ENCODE results near the gene ISG20. TPM values are rescaled to one million over a fixed set of nuclear protein-coding genes. Genes with fewer than 3 reads are reported as not detected.

Gene ISG20
- total RNA-seq, 1 donor from 2014 or later: 3.4 TPM

GRCh38 chr15:88674661-88675060, 35.8 kb downstream of the ISG20 start:
- H3K4me1 Mint-ChIP-seq: no peaks in the 10 kb centered on the region
- no peak overlapping the region for H3K4me3 Mint-ChIP-seq
- H3K27me3 Mint-ChIP-seq (ENCODE audit: low read depth): peaks cover 69% of the 10 kb centered on the region
- DNase-seq (ENCODE audit: low spot score in 2 of 2, unreplicated experiment in 2 of 2): no peak
- no peak overlapping the region for H3K27ac Mint-ChIP-seq
- no peak for TF ChIP-seq CTCF (IDR thresholded peaks at IDR 0.05; ENCODE audit: unreplicated experiment)
- H3K9me3 Mint-ChIP-seq: peaks cover 15% of the 10 kb centered on the region
- H3K36me3 Mint-ChIP-seq: no peaks in the 10 kb centered on the region

- Mint-ChIP-seq H3K36me3 (no peaks in the 10 kb centered on the region), H3K4me3 (no peak overlapping the region), H3K9me3 (no peaks in the 10 kb centered on the region), H3K27ac (no peak overlapping the region), H3K27me3 (ENCODE audit: low read depth) (peaks cover 36% of the 10 kb centered on the region), H3K4me1 (no peaks in the 10 kb centered on the region)
- TF ChIP-seq CTCF (IDR thresholded peaks at IDR 0.05; ENCODE audit: unreplicated experiment): no peak
- DNase-seq (ENCODE audit: low spot score in 2 of 2, unreplicated experiment in 2 of 2): no peak
These were observed 39.9 kb downstream of the ISG20 start for GRCh38 chr15:88678755-88679154.

- Mint-ChIP-seq H3K4me1 (no peaks in the 10 kb centered on the region), H3K27ac (no peak overlapping the region), H3K9me3 (no peaks in the 10 kb centered on the region), H3K4me3 (no peak overlapping the region), H3K36me3 (no peaks in the 10 kb centered on the region), H3K27me3 (ENCODE audit: low read depth) (peaks cover 29% of the 10 kb centered on the region)
- no peak for TF ChIP-seq CTCF (IDR thresholded peaks at IDR 0.05; ENCODE audit: unreplicated experiment)
- DNase-seq (ENCODE audit: low spot score in 2 of 2, unreplicated experiment in 2 of 2): no peak
These were observed 41.6 kb downstream of the ISG20 start for GRCh38 chr15:88680241-88681001.

GRCh38 chr15:88681610-88682221, 42.9 kb downstream of the ISG20 start:
- no peak overlapping the region for H3K27ac Mint-ChIP-seq
- H3K4me3 Mint-ChIP-seq: no peak overlapping the region
- no peak for TF ChIP-seq CTCF (IDR thresholded peaks at IDR 0.05; ENCODE audit: unreplicated experiment)
- peaks cover 27% of the 10 kb centered on the region for H3K27me3 Mint-ChIP-seq (ENCODE audit: low read depth)
- no peak for DNase-seq (ENCODE audit: low spot score in 2 of 2, unreplicated experiment in 2 of 2)
- H3K9me3 Mint-ChIP-seq: no peaks in the 10 kb centered on the region
- no peaks in the 10 kb centered on the region for H3K4me1 Mint-ChIP-seq
- no peaks in the 10 kb centered on the region for H3K36me3 Mint-ChIP-seq

GRCh38 chr15:88684345-88684744, 45.5 kb downstream of the ISG20 start:
- peaks cover 29% of the 10 kb centered on the region for H3K27me3 Mint-ChIP-seq (ENCODE audit: low read depth)
- no peaks in the 10 kb centered on the region for H3K36me3 Mint-ChIP-seq

More at GRCh38 chr15:88684345-88684744, 45.5 kb downstream of the ISG20 start:
- Mint-ChIP-seq H3K27ac (no peak overlapping the region), H3K4me1 (no peaks in the 10 kb centered on the region), H3K4me3 (no peak overlapping the region), H3K9me3 (peaks cover 15% of the 10 kb centered on the region)
- TF ChIP-seq CTCF (IDR thresholded peaks at IDR 0.05; ENCODE audit: unreplicated experiment): no peak
- DNase-seq (ENCODE audit: low spot score in 2 of 2, unreplicated experiment in 2 of 2): no peak

Measured in mesothelial cell of epicardium (in vitro differentiated cells).